Neuronal stem cell (in vitro differentiated cells): ENCODE results near the gene EIF3L.

ENCODE experiments used
- DNase-seq: peaks from one replicate; pipeline ENCODE4 v3.0.0-alpha.2; 2013; ENCODE audit warnings: low spot score
- H2AFZ ChIP-seq: one replicate; pipeline ENCODE4 v1.6.1; 2013; ENCODE audit warnings: mild to moderate bottlenecking, low read length, inconsistent platforms
- H2AK5ac ChIP-seq: 2 replicates; pipeline ENCODE4 v1.6.1; 2013; ENCODE audit warnings: low read depth, mild to moderate bottlenecking, inconsistent platforms, low read length, moderate library complexity, mixed read lengths
- H2BK120ac ChIP-seq: 2 replicates; pipeline ENCODE4 v1.6.1; 2013; ENCODE audit warnings: low read depth, mild to moderate bottlenecking, inconsistent platforms, low read length, moderate library complexity, mixed read lengths
- H2BK12ac ChIP-seq: one replicate; pipeline ENCODE4 v1.6.1; 2013; ENCODE audit warnings: low read length, inconsistent platforms
- H2BK15ac ChIP-seq: 2 replicates; pipeline ENCODE4 v1.6.1; 2013; ENCODE audit warnings: mild to moderate bottlenecking, low read length, inconsistent platforms, mixed read lengths
- H2BK5ac ChIP-seq: one replicate; pipeline ENCODE4 v1.6.1; 2013; ENCODE audit warnings: inconsistent platforms, mild to moderate bottlenecking, low read length, moderate library complexity
- H3K14ac ChIP-seq: one replicate; pipeline ENCODE4 v1.6.1; 2013; ENCODE audit warnings: low read length, inconsistent platforms
- H3K18ac ChIP-seq: 2 replicates; pipeline ENCODE4 v1.6.1; 2013; ENCODE audit warnings: low read length, inconsistent platforms
- H3K23ac ChIP-seq: 2 replicates; pipeline ENCODE4 v1.6.1; 2013; ENCODE audit warnings: low read depth, mild to moderate bottlenecking, mixed read lengths, low read length, inconsistent platforms; ENCODE audit not compliant: poor library complexity
- H3K27ac ChIP-seq: replicated peaks from 3 replicates; pipeline ENCODE4 v1.5.1; 2013; ENCODE audit warnings: low read length, inconsistent platforms
- H3K27me3 ChIP-seq, 3 experiments: 2 replicates each; pipeline ENCODE4 v1.6.1; 2013; ENCODE audit warnings: low read length in 3 of 3, mild to moderate bottlenecking in 2 of 3, inconsistent platforms in 1 of 3, low read depth in 1 of 3, mixed read lengths in 1 of 3, moderate library complexity in 1 of 3; ENCODE audit not compliant: control insufficient read depth in 3 of 3, insufficient read depth in 3 of 3
- H3K36me3 ChIP-seq, 2 donors: replicated peaks in 1 of 2; 2 replicates each; pipeline ENCODE4 v1.6.1; 2013; ENCODE audit warnings: low read length in 2 of 2; ENCODE audit not compliant: control insufficient read depth in 2 of 2, insufficient read depth in 2 of 2
- H3K4ac ChIP-seq: 2 replicates; pipeline ENCODE4 v1.6.1; 2013; ENCODE audit warnings: inconsistent platforms, mild to moderate bottlenecking, low read length, moderate library complexity
- H3K4me1 ChIP-seq, 2 donors: 1 replicate in 1 of 2; 2 replicates in 1 of 2; pipeline ENCODE4 v1.6.1; 2013; ENCODE audit warnings: low read length in 2 of 2, low read depth in 1 of 2; ENCODE audit not compliant: control insufficient read depth in 2 of 2, insufficient read depth in 1 of 2
- H3K4me2 ChIP-seq: one replicate; pipeline ENCODE4 v1.6.1; 2013; ENCODE audit warnings: mild to moderate bottlenecking, low read length, inconsistent platforms; ENCODE audit not compliant: insufficient read depth, poor library complexity, severe bottlenecking
- H3K4me3 ChIP-seq, 2 donors: 2 replicates each; pipeline ENCODE4 v1.5.1; 2013; ENCODE audit warnings: low read length in 2 of 2, mild to moderate bottlenecking in 2 of 2, inconsistent platforms in 1 of 2, moderate library complexity in 1 of 2
- H3K79me1 ChIP-seq: one replicate; pipeline ENCODE4 v1.6.1; 2013; ENCODE audit warnings: low read depth, mild to moderate bottlenecking, inconsistent platforms, low read length, moderate library complexity
- H3K9ac ChIP-seq: one replicate; pipeline ENCODE4 v1.6.1; 2013; ENCODE audit warnings: mild to moderate bottlenecking, low read depth, low read length, inconsistent platforms; ENCODE audit not compliant: poor library complexity
- H3K9me3 ChIP-seq, 2 donors: replicated peaks in 1 of 2; 2 replicates each; pipeline versions ENCODE3 to v1.6.1; 2013; ENCODE audit warnings: low read length in 2 of 2, mild to moderate bottlenecking in 2 of 2, inconsistent platforms in 1 of 2, low read depth in 1 of 2, mixed read lengths in 1 of 2, moderate library complexity in 1 of 2; ENCODE audit not compliant: control insufficient read depth in 2 of 2, insufficient read depth in 1 of 2
- H4K8ac ChIP-seq: one replicate; pipeline ENCODE4 v1.6.1; 2013; ENCODE audit warnings: low read depth, mild to moderate bottlenecking, inconsistent platforms, low read length, moderate library complexity
- H4K91ac ChIP-seq: one replicate; pipeline ENCODE4 v1.6.1; 2013; ENCODE audit warnings: low read length, low read depth, mild to moderate bottlenecking, inconsistent platforms; ENCODE audit not compliant: poor library complexity
- WGBS, 2 donors: extraction: QIAGEN DNeasy Blood & Tissue Kit; methylation state at CpG; one replicate each; pipeline ENCODE4 v1.1.7; 2013; ENCODE audit warnings: missing lambda C conversion rate in 2 of 2, mixed read lengths in 1 of 2; ENCODE audit not compliant: insufficient read length in 2 of 2, insufficient replicate concordance in 1 of 2; ENCODE audit errors: extremely low coverage in 2 of 2; 5-methylcytosine and 5-hydroxymethylcytosine counted together

The EIF3L gene

GRCh38 chr22:37842015-37842793, 7.0 kb upstream of the EIF3L start:
- H4K91ac ChIP-seq, result no peak overlapping the region
- peak overlapping the region in 1 of 2 donors; percentile 89 for H3K4me3 ChIP-seq
- H3K27ac ChIP-seq, result no peak overlapping the region
- DNase-seq, result no peak
- H2AK5ac ChIP-seq, result no peak overlapping the region
- no peak overlapping the region for H3K18ac ChIP-seq
- peaks cover 0 to 3% of the 10 kb centered on the region in 2 donors for H3K4me1 ChIP-seq
- H3K9me3 ChIP-seq, result peaks cover 0 to 7% of the 10 kb centered on the region in 2 donors
- no peak overlapping the region for H3K14ac ChIP-seq
- H3K36me3 ChIP-seq, result peaks cover 11 to 38% of the 10 kb centered on the region in 2 donors
- no peak overlapping the region for H3K23ac ChIP-seq
- H2AFZ ChIP-seq, result no peak overlapping the region
- no peak overlapping the region for H3K9ac ChIP-seq
- H3K27me3 ChIP-seq, result no peaks in the 10 kb centered on the region
- H3K4ac ChIP-seq, result no peak overlapping the region
- H2BK12ac ChIP-seq, result no peak overlapping the region
- H3K4me2 ChIP-seq, result no peak overlapping the region
- no peak overlapping the region for H2BK15ac ChIP-seq
- no peak overlapping the region for H2BK5ac ChIP-seq
- no CpG with 5 or more reads among the region's 10 CpGs for WGBS, 2 donors
- H2BK120ac ChIP-seq, result no peak overlapping the region
- H3K79me1 ChIP-seq, result no peaks in the 10 kb centered on the region
- no peak overlapping the region for H4K8ac ChIP-seq

DNA sequence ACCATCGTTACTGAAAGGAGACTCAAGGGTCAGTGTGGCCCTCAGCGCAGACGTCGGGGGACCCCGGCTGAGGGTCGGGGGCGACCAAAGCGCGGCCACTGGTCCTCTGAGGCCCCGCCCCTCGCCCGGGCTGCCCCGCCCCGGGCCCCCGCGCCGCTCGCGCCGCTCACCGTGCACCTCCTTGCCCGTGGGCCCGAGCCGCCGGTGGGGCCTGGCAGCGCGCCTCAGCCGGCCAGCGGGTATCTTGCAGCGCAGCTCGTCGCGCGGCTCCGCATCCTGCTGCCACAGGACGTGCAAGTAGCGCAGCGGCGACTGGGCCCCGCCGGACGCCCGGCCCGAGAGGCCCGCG, 5.5 kb upstream of the EIF3L start:
- Histone ChIP-seq H3K27me3 (no peaks in the 10 kb centered on the region), H2BK5ac (no peak overlapping the region), H3K4ac (no peak overlapping the region), H3K4me1 (peaks cover 0 to 3% of the 10 kb centered on the region in 2 donors), H2BK15ac (peak overlapping the region; percentile 55), H4K91ac (no peak overlapping the region), H3K14ac (peak overlapping the region; percentile 79), H3K36me3 (peaks cover 4 to 31% of the 10 kb centered on the region in 2 donors), H3K9me3 (peaks cover 0 to 7% of the 10 kb centered on the region in 2 donors), H3K4me2 (peak overlapping the region; percentile 73), H3K27ac (peak overlapping the region; percentile 87), H3K18ac (peak overlapping the region; percentile 90), H2AK5ac (peak overlapping the region; percentile 52), H3K23ac (peak overlapping the region; percentile 80), H2BK12ac (no peak overlapping the region), H3K79me1 (peaks cover 4% of the 10 kb centered on the region), H3K9ac (peak overlapping the region; percentile 93), H3K4me3 (peak overlapping the region; percentile 89 to 96), H2AFZ (peak overlapping the region; percentile 90), H2BK120ac (no peak overlapping the region), H4K8ac (no peak overlapping the region)
- DNase-seq, result no peak
- no CpG with 5 or more reads among the region's 46 CpGs for WGBS, 2 donors

DNA sequence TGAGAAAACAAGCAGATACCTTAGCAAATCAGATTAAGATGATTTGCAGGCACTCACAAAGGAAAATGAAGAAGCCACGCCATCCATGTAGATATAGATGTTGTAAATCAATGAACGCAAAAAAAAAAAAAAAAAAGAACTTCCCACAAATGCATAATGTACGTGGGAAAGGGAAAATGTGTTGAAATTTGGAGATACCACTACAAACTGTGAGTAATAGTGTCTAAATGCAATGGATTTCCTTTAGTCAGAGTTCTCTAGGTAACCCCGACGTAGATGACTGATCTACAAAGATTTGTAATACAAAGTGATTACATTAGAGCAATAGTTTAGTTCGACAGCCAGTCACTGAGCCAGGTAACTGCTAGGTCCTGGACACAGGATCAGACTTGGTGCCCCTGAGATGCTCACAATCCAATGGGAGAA, 4.3 kb upstream of the EIF3L start:
- no peak overlapping the region for H4K91ac ChIP-seq
- H2BK15ac ChIP-seq, result no peak overlapping the region
- no peak overlapping the region for H4K8ac ChIP-seq
- peaks cover 10% of the 10 kb centered on the region for H3K79me1 ChIP-seq
- H3K18ac ChIP-seq, result no peak overlapping the region
- DNase-seq, result no peak
- H2AK5ac ChIP-seq, result no peak overlapping the region
- peaks cover 2 to 3% of the 10 kb centered on the region in 2 donors for H3K4me1 ChIP-seq
- H2BK12ac ChIP-seq, result no peak overlapping the region
- H3K4me3 ChIP-seq, result peak overlapping the region in 1 of 2 donors; percentile 89
- peaks cover 0 to 20% of the 10 kb centered on the region in 2 donors for H3K36me3 ChIP-seq
- H2AFZ ChIP-seq, result peak overlapping the region; percentile 54
- H2BK5ac ChIP-seq, result no peak overlapping the region
- H3K9me3 ChIP-seq, result peaks cover 0 to 7% of the 10 kb centered on the region in 2 donors
- H3K23ac ChIP-seq, result no peak overlapping the region
- no CpG with 5 or more reads among the region's 6 CpGs for WGBS, 2 donors
- no peak overlapping the region for H3K14ac ChIP-seq
- H3K27ac ChIP-seq, result no peak overlapping the region
- H2BK120ac ChIP-seq, result no peak overlapping the region
- H3K9ac ChIP-seq, result no peak overlapping the region
- H3K27me3 ChIP-seq, result no peaks in the 10 kb centered on the region
- no peak overlapping the region for H3K4ac ChIP-seq
- no peak overlapping the region for H3K4me2 ChIP-seq

DNA sequence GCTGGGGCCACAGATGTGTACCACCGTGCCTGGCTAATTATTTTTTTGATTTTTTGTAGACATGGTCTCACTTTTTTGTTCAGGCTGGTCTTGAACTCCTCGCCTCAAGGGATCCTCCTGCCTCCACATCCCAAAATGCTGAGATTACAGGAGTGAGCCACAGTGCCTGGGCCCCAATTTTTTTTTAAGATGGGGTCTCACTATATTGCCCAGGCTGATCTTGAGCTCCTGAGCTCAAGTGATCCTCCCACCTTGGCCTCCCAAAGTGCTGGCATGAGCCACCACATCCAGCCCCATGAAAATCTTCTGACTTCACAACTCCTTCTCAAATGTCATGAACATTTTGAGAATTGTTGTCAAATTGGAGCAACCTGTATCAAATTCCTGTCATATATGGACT, 2.8 kb upstream of the EIF3L start:
- H3K23ac ChIP-seq, result no peak overlapping the region
- H2BK5ac ChIP-seq, result no peak overlapping the region
- H3K4ac ChIP-seq, result no peak overlapping the region
- H3K4me3 ChIP-seq, result no peak overlapping the region
- H2AFZ ChIP-seq, result no peak overlapping the region
- no peak overlapping the region for H3K27ac ChIP-seq
- H3K18ac ChIP-seq, result no peak overlapping the region
- no peak overlapping the region for H4K8ac ChIP-seq
- no peak overlapping the region for H2AK5ac ChIP-seq
- H3K4me2 ChIP-seq, result no peak overlapping the region
- H2BK120ac ChIP-seq, result no peak overlapping the region
- H3K9ac ChIP-seq, result no peak overlapping the region
- H2BK15ac ChIP-seq, result no peak overlapping the region
- no peak overlapping the region for H2BK12ac ChIP-seq
- no peaks in the 10 kb centered on the region for H3K27me3 ChIP-seq
- H3K36me3 ChIP-seq, result peaks cover 4 to 21% of the 10 kb centered on the region in 2 donors
- no peak for DNase-seq
- WGBS, 2 donors, result no CpG with 5 or more reads among the region's 2 CpGs
- H3K14ac ChIP-seq, result no peak overlapping the region
- no peak overlapping the region for H4K91ac ChIP-seq
- peaks cover 11% of the 10 kb centered on the region for H3K79me1 ChIP-seq
- peaks cover 0 to 7% of the 10 kb centered on the region in 2 donors for H3K9me3 ChIP-seq
- peaks cover 4 to 6% of the 10 kb centered on the region in 2 donors for H3K4me1 ChIP-seq
